Measurements from ENCODE around the gene TBL1XR1. TPM values are rescaled to one million over a fixed set of nuclear protein-coding genes. Genes with fewer than 3 reads are reported as not detected.

Gene TBL1XR1
- total and polyA plus RNA-seq, 4 donors = 24.1 to 203 (median 77.4) TPM

- ATAC-seq (ENCODE audit: insufficient read depth, low FRiP score) = peak; percentile 41
- Histone ChIP-seq H3K27me3 (ENCODE audit: control insufficient read depth in 3 of 3, insufficient read depth in 3 of 3, low read length in 2 of 3) (no peaks in the 10 kb centered on the region), H3K27ac (ENCODE audit: low read depth in 1 of 2, low read length in 1 of 2) (no peak overlapping the region), H3K36me3 (ENCODE audit: control insufficient read depth in 4 of 4, insufficient read depth in 4 of 4, low read length in 4 of 4) (no peaks in the 10 kb centered on the region), H3K4me1 (ENCODE audit: control insufficient read depth in 5 of 5, insufficient read depth in 5 of 5, low read length in 5 of 5) (no peaks in the 10 kb centered on the region), H3K9ac (ENCODE audit: insufficient read depth in 1 of 2, low read length in 2 of 2) (no peak overlapping the region), H3K4me3 (no peak overlapping the region), H3K9me3 (ENCODE audit: control insufficient read depth in 4 of 4, insufficient read depth in 3 of 4, low read length in 3 of 4) (peaks cover 0 to 2% (median 0%) of the 10 kb centered on the region in 4 donors)
- 49 to 61% methylated on average over 8 of the region's 8 CpGs for WGBS, 2 donors
- TF ChIP-seq CTCF (IDR thresholded peaks at IDR 0.05; ENCODE audit: control extremely low read depth, extremely low read depth) = no peak
- DNase-seq = no peak
These were observed 209.2 kb downstream of the TBL1XR1 start for GRCh38 chr3:176987901-176988650.

- ATAC-seq (ENCODE audit: insufficient read depth, low FRiP score) = no peak
- TF ChIP-seq CTCF (IDR thresholded peaks at IDR 0.05; ENCODE audit: control extremely low read depth, extremely low read depth) = no peak
These were observed 218.8 kb downstream of the TBL1XR1 start for GRCh38 chr3:176978441-176978840.

GRCh38 chr3:176977331-176977730, 220.0 kb downstream of the TBL1XR1 start:
- Histone ChIP-seq H3K4me1 (ENCODE audit: control insufficient read depth in 5 of 5, insufficient read depth in 5 of 5, low read length in 5 of 5) (no peaks in the 10 kb centered on the region), H3K27ac (ENCODE audit: low read depth in 1 of 2, low read length in 1 of 2) (no peak overlapping the region), H3K9me3 (ENCODE audit: control insufficient read depth in 4 of 4, insufficient read depth in 3 of 4, low read length in 3 of 4) (peaks cover 0 to 3% (median 0%) of the 10 kb centered on the region in 4 donors), H3K36me3 (ENCODE audit: control insufficient read depth in 4 of 4, insufficient read depth in 4 of 4, low read length in 4 of 4) (no peaks in the 10 kb centered on the region), H3K4me3 (no peak overlapping the region), H3K9ac (ENCODE audit: insufficient read depth in 1 of 2, low read length in 2 of 2) (no peak overlapping the region), H3K27me3 (ENCODE audit: control insufficient read depth in 3 of 3, insufficient read depth in 3 of 3, low read length in 2 of 3) (no peaks in the 10 kb centered on the region)
- no peak for DNase-seq
- no peak for TF ChIP-seq CTCF (IDR thresholded peaks at IDR 0.05; ENCODE audit: control extremely low read depth, extremely low read depth)
- 93 to 96% methylated on average over 2 of the region's 2 CpGs for WGBS, 2 donors
- no peak for ATAC-seq (ENCODE audit: insufficient read depth, low FRiP score)

More at GRCh38 chr3:176978441-176978840, 218.8 kb downstream of the TBL1XR1 start:
- Histone ChIP-seq H3K27me3 (ENCODE audit: control insufficient read depth in 3 of 3, insufficient read depth in 3 of 3, low read length in 2 of 3) (no peaks in the 10 kb centered on the region), H3K27ac (ENCODE audit: low read depth in 1 of 2, low read length in 1 of 2) (no peak overlapping the region), H3K36me3 (ENCODE audit: control insufficient read depth in 4 of 4, insufficient read depth in 4 of 4, low read length in 4 of 4) (no peaks in the 10 kb centered on the region), H3K4me1 (ENCODE audit: control insufficient read depth in 5 of 5, insufficient read depth in 5 of 5, low read length in 5 of 5) (no peaks in the 10 kb centered on the region), H3K4me3 (no peak overlapping the region), H3K9ac (ENCODE audit: insufficient read depth in 1 of 2, low read length in 2 of 2) (no peak overlapping the region), H3K9me3 (ENCODE audit: control insufficient read depth in 4 of 4, insufficient read depth in 3 of 4, low read length in 3 of 4) (peaks cover 0 to 4% (median 1%) of the 10 kb centered on the region in 4 donors)
- no peak for DNase-seq
- 89 to 91% methylated on average over 3 of the region's 3 CpGs for WGBS, 2 donors
